ENCODE results near the gene MTRFR. TPM values are rescaled to one million over a fixed set of nuclear protein-coding genes. Genes with fewer than 3 reads are reported as not detected.
"Not testable (repeated sequence)": the region's sequence is repeated elsewhere in the genome, so short reads cannot be mapped to it uniquely, and the experiment has no call there.

MTRFR gene
- total RNA-seq, 4 donors from 2014 or later, result 0.51 to 18.9 (median 8.3) TPM

DNA sequence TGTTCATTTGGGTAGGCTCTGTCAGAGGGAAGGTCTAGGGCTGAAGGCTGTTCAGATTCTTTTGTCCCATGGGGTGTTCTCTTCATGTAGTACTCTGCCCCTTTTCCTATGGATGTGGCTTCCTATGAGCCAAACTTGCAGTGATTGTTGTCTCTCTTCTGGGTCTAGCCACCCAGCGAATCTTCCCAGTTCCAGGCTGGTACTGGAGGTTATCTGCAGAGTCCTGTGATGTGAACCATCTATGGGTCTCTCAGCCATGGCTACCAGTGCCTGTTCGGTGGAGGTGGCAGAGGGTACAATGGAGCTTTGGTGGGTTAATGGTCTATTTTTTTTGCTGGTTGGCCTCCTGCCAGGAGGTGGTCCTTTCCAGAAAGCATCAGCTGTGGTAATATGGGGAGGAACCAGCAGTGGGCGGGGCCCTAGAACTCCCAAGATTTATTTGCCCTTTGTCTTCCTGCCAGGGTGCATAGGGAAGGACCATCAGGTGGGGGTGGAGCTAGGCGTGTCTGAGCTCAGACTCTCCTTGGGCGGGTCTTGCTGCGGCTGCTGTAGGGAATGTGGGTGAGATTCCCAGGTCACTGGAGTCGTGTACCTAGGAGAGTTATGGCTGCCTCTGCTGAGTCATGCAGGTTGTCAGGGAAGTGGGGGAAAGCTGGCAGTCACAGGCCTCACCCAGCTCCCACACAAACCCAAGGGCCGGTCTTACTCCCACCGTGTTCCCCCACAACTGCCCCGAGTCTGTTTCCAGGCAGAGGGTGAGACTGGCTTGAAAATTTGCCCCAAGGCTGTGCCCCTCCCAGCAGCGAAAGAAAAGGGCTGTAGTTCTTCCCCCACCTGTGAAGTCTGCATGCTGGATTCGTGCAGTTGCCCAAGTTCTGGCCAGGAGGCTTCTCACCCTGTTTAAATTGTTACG is 17.5 kb downstream of the MTRFR start:
- peak overlapping the region; percentile 63 to 68 for H3K27ac ChIP-seq

GRCh38 chr12:123251403-123252076 is 18.3 kb downstream of the MTRFR start:
- TF ChIP-seq, protein P1, sequence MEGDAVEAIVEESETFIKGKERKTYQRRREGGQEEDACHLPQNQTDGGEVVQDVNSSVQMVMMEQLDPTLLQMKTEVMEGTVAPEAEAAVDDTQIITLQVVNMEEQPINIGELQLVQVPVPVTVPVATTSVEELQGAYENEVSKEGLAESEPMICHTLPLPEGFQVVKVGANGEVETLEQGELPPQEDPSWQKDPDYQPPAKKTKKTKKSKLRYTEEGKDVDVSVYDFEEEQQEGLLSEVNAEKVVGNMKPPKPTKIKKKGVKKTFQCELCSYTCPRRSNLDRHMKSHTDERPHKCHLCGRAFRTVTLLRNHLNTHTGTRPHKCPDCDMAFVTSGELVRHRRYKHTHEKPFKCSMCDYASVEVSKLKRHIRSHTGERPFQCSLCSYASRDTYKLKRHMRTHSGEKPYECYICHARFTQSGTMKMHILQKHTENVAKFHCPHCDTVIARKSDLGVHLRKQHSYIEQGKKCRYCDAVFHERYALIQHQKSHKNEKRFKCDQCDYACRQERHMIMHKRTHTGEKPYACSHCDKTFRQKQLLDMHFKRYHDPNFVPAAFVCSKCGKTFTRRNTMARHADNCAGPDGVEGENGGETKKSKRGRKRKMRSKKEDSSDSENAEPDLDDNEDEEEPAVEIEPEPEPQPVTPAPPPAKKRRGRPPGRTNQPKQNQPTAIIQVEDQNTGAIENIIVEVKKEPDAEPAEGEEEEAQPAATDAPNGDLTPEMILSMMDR (IDR thresholded peaks at IDR 0.05), result no peak
- TF ChIP-seq POLR2A (IDR thresholded peaks at IDR 0.05), result no peak
- DNase-seq, result no peak
- intact Hi-C loops (cut with DNase I; ENCODE audit: low total_unique reads), result no loop called here
- peak overlapping the region; percentile 63 to 68 for H3K27ac ChIP-seq
- peaks cover 3 to 10% of the 10 kb centered on the region in 2 donors for H3K4me1 ChIP-seq
- no peaks in the 10 kb centered on the region for H3K27me3 ChIP-seq
- H3K36me3 ChIP-seq, result no peaks in the 10 kb centered on the region
- no peak overlapping the region for H3K4me3 ChIP-seq
- no peaks in the 10 kb centered on the region for H3K9me3 ChIP-seq

More for the DNA sequence above, 17.5 kb downstream of the MTRFR start:
- Histone ChIP-seq H3K9me3 (no peaks in the 10 kb centered on the region), H3K4me3 (no peak overlapping the region), H3K36me3 (no peaks in the 10 kb centered on the region), H3K4me1 (peaks cover 3 to 10% of the 10 kb centered on the region in 2 donors), H3K27me3 (no peaks in the 10 kb centered on the region)
- peak in 1 of 2 donors; percentile 52 for DNase-seq
- intact Hi-C loops (cut with DNase I; ENCODE audit: low total_unique reads), result no loop called here
- TF ChIP-seq POLR2A (IDR thresholded peaks at IDR 0.05), result no peak
- TF ChIP-seq, protein P1 (IDR thresholded peaks at IDR 0.05), result no peak

DNA sequence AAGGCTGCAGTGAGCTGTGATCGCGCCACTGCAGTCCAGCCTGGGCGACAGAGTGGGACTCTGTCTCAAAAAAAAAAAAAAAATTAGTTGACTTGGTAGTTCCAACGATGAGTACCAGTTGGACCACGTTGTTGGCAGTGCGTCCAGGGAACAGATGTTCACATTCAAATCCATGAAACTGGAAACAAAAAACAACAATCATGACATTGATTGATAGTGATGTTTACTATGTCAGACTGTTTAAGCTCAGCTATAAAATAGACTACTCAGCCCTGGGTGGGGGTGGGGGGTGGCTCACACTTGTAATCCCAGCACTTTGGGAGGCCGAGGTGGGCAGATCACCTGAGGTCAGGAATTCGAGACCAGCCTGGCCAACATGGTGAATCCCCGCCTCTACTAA is 19.1 kb downstream of the MTRFR start:
- DNase-seq, result not testable (repeated sequence)

GRCh38 chr12:123253641-123254459 is 20.6 kb downstream of the MTRFR start:
- TF ChIP-seq POLR2A (IDR thresholded peaks at IDR 0.05), result no peak
- TF ChIP-seq, protein P1 (IDR thresholded peaks at IDR 0.05), result no peak
- intact Hi-C loops (cut with DNase I; ENCODE audit: low total_unique reads), result no loop called here
- Histone ChIP-seq H3K27ac (peak overlapping the region; percentile 20 to 51), H3K4me3 (no peak overlapping the region), H3K36me3 (no peaks in the 10 kb centered on the region), H3K4me1 (peaks cover 3 to 10% of the 10 kb centered on the region in 2 donors), H3K9me3 (no peaks in the 10 kb centered on the region), H3K27me3 (no peaks in the 10 kb centered on the region)
- no peak for DNase-seq

More for the DNA sequence above, 19.1 kb downstream of the MTRFR start:
- H3K4me3 ChIP-seq; H3K9me3 ChIP-seq; H3K36me3 ChIP-seq; H3K27me3 ChIP-seq; intact Hi-C loops (cut with DNase I; ENCODE audit: low total_unique reads): not testable (repeated sequence)
- H3K27ac ChIP-seq, result peak overlapping the region; percentile 63 to 68
- H3K4me1 ChIP-seq, result peaks cover 3 to 10% of the 10 kb centered on the region in 2 donors

- Histone ChIP-seq H3K36me3 (no peaks in the 10 kb centered on the region), H3K4me1 (peaks cover 3 to 10% of the 10 kb centered on the region in 2 donors), H3K27me3 (no peaks in the 10 kb centered on the region), H3K4me3 (no peak overlapping the region), H3K27ac (peak overlapping the region; percentile 20 to 51), H3K9me3 (no peaks in the 10 kb centered on the region)
- no peak for DNase-seq
- intact Hi-C loops (cut with DNase I; ENCODE audit: low total_unique reads), result no loop called here
- TF ChIP-seq, protein P1 (IDR thresholded peaks at IDR 0.05), result no peak
- TF ChIP-seq POLR2A (IDR thresholded peaks at IDR 0.05), result no peak
Observed at GRCh38 chr12:123254853-123255446, 21.7 kb downstream of the MTRFR start.

Measured in uterus (tissue), 4 donors.